HG02852 (cell line): ENCODE results near the gene NANOS3.

Source experiments
- ATAC-seq: cut with Tn5 transposase; IDR thresholded peaks from one replicate; pipeline ENCODE4 v1.9.1; 2021; ENCODE audit warnings: mild to moderate bottlenecking, moderate library complexity; ENCODE audit not compliant: unreplicated experiment

The NANOS3 gene

DNA sequence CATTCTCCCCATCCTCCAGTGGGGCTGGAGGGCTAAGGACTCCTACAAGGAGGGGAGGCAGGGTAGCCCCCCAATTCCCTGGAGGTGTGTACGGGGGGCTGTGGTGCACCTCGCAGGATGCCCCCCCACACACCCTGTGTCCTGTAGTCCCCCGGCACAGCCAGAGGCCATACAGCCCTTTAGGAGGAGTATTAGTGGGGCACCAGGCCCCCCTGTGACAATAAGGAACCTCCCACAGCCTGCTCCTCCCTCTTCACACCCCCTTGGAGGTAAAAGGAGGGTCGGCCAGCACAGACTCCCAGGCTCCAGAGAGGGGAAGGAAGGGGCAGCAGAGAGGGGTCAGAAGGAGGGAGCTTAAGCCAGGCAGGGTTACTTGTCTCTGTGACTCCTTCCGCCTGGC lies at the start of gene NANOS3:
NANOS3 (plus strand) TSS at position 301 of the 400 bp plus-strand sequence. CDS start 115 bp downstream, outside the sequence.
- ATAC-seq, result no peak

DNA sequence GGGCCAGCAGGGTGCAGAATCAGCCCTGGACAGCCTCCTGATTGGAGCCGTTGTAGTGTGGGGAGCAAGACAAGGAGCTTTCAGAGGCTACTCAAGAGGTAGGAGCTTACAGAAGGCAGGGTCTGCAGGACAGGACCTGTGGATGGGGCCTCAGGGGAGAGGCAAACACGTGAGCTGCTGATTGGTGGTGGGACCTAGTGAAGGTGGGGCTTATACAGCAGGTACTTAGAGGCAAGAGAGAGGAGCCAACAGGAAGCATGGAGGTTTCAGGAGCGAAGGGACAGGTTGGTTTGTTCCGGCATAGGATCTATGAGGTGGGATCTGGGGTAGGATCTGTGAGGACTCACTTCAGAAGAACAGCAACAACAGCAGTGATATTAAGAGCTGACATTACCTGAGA lies 49.3 kb upstream of the NANOS3 start:
- no peak for ATAC-seq

DNA sequence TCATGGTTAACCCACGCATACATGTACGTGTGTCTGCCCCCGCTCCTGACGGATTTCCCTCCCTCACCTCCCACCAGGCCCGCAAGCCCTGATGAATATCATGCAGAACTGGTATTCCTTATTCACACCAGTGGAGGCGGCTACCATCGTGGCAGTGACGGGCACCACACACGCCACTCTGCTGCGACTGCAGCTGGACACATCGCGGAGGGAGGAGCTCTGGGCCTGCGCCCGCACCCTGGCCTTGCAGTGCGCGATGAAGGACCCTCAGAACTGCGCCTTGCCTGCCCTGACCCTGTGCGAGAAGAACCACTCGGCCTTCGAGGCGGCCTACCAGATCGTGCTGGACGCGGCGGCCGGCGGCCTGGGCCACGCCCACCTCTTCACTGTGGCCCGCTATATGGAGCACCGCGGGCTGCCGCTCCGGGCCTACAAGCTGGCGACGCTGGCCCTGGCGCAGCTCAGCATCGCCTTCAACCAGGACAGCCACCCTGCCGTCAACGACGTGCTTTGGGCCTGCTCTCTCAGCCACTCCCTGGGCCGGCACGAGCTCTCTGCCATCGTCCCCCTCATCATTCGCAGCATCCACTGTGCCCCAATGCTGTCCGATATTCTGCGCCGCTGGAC lies 46.7 kb upstream of the NANOS3 start:
- ATAC-seq, result no peak

DNA sequence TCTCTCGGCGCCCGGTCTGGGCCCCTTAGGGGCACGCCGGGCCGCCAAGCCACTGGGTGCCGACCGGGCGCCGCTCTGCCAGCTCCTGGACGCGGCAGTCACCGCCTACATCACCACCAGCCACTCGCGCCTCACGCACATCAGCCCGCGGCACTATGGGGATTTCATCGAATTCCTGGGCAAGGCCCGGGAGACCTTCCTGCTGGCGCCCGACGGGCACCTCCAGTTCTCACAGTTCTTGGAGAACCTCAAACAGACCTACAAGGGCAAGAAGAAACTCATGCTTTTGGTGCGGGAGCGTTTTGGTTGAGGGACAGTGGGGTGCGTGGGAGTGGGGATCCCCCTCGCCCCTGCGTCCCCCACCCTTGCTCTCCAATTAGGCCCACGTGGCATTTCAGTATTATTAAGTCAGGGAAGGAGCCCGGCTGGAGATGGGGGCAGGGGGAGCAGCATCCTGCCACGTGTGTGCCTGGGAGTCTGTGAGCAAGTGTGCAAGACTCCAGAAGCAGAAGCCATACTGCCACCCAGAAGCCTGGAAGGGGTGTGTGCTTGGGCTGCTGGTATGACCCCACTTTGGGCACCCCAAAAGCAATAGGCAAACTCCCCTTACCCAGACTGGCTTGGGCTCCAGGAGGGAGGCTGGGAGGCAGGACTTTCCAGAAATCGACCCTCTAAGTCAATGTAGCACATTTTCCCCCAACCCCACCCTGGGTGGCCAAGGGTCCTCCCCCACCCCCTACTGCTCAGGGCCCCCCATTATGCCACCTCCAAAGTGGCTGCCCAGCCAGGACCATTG lies 46.0 kb upstream of the NANOS3 start:
- no peak for ATAC-seq

DNA sequence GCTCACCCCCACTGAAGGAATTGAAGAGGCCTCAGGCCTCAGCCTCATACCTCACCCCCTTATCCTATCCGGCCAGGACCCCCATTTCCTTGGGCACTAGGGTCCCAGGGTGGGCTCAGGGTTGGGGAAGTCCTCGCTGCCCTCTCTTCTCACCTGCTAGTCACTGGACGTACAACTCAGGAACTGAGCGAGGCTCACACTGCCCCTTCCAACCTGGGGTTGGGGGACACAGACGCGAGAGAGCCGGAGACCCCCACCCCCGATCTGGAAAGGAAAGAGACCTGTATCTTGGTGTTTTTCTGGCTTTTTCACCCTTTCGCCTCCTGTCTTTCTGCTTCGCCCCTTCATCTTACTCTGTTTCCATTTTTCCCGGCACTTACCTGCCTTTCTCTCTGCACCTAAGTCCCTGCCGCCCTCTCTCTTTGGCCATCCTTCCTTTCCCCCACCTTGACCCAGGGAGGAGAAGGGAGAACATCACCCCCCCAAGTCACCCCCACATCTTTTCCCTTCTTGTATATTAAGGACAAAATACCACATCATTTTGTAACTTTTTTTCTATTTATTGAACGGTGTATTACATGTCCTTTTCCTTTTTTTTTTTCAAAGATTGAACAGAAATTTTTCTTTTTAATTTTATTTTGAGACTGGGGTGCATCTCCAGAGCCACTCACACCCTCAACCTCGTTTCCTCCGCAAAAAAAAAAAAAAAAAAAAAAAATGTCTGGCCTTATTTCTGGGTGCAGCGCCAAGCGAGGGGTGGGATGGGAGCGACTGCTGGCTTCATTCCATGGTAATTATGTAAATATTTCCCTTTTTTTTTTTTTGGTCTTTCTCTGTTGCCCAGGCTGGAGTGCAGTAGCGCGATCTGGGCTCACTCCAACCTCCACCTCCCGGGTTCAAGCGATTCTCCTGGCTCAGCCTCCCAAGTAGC lies 45.1 kb upstream of the NANOS3 start:
- no peak for ATAC-seq

DNA sequence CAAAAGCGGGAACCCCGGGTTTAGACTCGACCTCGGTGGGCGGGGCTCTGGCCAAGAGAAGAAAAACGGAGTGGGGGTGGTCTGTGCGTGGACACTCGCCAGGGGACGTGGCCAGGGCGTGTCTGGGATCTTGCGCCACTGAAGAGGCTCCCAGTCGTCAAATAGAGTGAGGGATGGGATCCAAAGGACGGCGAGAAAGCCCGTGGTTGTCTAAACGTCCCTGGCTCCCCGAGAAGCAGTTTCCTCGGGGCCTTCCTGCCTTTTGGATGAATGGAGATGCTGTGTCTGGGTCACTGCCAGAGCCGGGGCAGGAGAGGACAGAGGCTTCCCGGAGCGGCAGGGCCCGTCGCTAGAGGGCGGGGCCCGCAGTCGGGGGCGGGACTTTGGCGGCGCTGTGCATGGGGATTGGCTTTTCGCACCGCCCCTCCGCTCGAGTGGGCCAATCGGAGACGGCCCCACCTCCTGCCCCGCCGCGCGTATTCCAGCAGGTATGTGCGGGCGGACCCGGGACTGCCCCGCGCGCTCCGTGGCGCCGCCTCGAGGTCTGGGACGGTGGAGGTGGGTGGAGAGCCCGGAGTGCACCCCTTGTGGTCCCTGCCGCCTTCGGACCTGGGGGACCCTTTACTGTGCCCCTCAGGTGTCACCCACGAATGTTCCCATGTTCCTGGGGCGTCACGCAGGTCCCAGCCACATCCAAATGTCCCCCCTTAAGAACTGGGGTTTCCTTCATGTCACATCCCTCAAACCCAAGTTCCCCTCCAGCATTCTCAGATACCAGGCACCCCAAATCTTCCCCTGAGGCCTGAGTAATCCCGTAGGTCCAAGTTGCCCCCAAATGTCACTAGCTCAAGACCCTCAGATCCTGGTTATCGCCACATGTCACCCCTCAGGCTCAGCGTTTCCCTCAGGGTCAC lies 43.3 kb upstream of the NANOS3 start:
- ATAC-seq, result peak; percentile 81

DNA sequence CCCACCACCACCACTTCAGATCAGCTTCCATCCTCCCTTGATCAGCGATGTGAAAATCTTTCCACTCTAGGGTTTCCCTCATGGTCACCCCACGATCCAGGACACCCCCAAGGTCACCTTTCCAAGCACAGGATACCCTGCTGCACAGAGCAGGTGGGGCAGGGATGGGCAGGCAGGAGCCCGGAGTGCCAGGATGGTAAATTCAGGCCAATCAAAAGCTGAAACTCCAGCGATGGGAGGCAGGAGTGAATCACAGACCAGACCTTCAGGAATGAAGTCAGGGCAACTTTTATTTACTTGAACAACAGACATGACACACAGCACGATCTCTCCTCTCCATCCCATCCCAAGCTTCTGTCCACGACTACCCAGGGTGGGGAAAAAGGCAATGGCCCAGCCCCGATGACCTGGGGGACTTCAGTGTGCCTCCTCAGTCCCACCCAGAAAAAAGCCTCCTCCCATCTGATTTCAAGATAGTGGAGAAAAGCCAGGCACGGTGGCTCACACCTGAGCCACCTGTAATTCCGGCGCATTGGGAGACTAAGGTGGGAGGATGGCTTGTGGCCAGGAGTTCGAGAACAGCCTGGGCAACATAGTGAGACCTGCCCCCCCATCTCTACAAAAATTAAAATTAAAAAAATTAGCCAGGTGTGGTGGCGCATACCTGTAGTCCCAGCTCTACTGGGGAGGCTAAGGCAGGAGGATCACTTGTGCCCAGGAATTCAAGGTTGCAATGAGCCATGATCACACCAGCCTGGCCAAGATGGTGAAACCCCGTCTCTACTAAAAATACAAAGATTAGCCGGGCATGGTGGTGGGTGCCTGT lies 42.5 kb upstream of the NANOS3 start:
- no peak for ATAC-seq

DNA sequence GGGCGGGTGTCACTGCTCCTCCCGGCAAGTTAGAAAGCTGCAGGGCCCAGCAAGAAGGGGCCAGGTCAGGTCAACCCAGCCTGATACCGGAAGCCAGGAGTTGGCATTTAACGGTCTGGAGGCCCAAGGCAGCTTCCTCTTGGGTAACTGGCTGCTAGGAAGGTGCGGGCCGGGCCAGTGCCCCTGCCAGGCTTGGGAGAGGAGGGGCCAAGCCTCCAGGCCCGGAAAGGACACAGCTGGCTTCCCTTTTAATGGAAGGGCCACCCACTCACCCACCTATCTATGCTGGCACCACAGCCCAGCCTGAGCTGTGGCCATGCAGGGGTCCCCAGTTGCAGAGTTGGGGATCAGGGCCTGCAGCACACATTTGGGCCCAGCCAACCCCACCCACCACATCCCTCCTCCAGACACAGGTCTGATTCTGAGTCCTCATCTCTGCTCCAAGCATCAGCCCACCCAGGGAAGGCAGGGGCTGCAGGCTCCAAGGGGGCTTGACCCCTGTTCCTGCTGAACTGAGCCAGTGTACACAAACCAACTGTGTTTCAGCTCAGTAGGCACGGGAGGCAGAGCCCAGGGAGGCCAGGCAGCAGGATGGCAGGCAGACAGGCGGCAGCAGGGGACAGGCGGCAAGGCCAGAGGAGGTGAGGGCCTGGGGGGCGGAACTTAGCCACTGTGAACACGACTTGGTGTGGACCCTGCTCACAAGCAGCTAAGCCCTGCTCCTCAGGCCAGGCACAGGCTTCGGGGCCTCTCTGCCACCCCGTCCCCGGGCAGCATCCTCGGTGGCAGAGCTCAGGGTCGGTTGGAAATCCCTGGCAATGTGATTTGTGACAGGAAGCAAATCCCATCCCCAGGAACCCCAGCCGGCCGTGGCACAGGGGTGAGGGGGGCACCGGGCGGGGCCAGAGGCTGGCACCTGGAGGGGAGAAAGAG lies 40.9 kb upstream of the NANOS3 start:
- no peak for ATAC-seq

DNA sequence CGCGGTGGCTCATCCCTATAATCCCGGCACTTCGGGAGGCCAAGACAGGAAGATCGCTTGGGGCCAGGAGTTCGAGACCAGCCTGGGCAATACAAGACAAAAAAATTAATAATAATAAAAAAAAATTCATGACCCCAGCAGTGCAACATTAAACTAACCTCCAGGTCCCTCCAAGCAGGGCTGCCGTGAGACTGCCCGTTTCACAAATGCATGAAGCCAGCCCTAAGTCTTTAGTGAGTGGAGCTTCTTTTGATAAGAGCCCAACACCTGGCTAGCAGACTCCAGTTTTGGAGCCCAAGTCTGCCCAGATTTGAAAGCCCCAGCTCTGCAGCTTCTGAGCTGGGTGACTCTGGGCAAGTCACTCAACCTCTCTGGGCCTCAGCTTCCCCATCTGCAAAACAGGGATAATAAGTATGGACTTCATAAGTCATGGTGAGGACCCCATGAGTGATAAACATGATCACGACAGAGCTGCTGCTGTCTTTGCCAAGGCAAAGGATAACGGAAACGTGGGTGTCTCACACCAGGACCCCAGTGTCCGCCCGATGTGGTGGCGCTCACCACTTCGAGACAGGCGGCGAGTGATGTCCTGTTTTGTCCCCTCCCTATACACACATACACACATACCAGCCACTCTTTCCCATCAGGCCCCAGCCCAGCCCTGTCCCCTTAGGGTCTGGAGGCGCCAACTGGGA lies 38.4 kb upstream of the NANOS3 start:
- ATAC-seq, result no peak

DNA sequence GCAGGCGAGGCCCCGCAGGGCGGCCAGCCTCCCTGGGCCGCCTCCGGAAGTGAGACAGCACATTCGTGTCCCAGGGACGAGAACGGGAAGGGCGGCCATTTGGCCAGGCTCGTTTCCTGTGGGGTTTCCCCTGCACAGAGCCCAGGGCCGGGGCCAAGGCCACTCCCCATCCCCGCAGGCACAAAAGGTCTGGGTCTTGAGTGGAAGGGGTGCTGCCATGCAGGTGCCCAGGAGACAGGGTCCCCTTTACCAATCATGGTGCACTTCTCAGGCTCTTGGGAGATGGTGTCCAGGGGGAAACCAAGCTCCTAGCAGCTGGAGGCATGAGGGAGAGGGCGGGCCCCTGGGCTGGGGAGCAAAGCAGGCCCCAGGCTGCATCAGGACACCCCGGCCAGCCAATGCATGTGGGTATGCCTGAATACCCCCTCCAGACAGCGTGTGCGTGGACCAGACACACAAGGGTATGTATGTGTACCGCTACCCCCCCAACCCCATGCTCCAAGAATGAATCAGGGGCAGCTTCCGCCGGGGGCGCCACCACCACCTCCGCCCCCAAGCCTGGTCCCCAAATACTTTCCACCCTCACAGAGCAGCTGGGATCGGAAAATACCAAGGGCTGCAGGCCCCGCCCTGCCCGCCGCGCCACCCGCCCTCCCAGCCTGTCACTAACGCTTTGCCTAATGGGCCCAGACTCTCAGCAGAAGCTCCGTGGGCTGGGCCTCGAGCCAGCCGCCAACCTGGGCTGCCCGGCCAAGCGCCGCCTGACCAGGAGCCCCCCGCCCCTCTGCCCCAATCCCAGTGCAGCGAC lies 37.6 kb upstream of the NANOS3 start:
- peak; percentile 36 for ATAC-seq

DNA sequence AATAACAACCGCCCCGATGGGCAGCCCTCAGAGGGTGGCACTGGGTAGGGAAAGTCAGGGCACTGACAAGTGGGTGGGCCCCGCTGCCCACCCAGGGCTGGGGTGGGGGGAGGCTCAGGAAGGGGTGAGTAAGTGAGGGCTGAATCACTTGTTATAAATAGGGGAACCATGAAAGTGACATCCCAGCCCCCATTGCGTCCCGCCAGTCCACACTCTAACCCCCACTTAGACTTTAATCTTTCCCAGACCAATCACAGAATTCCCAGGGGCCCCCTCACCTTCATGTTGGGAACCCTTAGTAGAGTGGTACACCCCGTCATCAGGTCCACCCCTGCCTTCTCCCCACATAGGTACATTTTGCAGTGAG lies 37.0 kb upstream of the NANOS3 start:
- no peak for ATAC-seq

DNA sequence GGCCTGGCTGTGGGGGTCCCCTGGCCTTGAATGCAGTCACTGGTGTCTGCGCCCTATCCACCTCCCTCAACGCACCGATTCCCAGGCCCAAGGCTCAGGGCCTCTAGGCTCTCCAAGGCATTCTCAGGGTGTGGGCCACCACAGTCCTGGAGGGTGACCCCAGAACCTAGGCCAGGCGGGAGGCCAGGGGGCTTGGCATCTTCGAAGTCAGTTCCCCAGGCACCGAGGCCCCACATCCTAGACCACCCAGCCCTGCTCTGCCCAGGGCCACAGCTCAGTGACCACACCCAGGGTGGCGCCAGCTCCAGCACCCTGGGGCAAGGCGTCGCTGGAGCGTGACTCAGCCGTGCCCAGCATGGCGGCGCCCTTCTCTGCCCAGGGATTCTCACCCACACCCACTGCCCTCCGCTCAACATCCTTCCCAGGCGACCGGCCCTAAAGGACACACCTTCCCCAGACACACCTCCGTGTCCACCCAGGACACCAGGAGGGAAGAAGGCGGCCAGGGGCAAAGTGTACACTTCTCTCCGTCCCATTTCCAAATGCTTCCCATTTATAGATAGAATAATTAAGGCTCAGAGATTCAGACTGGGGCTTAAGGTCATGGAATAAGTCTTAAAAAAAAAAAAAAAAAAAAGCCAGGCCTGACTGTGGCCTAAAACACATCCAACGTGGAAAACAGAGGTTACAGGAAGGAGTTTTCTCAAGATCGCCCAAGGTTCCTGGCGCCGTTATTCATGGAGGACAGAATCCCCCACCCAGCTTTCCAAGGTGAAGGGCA lies 36.4 kb upstream of the NANOS3 start:
- no peak for ATAC-seq

DNA sequence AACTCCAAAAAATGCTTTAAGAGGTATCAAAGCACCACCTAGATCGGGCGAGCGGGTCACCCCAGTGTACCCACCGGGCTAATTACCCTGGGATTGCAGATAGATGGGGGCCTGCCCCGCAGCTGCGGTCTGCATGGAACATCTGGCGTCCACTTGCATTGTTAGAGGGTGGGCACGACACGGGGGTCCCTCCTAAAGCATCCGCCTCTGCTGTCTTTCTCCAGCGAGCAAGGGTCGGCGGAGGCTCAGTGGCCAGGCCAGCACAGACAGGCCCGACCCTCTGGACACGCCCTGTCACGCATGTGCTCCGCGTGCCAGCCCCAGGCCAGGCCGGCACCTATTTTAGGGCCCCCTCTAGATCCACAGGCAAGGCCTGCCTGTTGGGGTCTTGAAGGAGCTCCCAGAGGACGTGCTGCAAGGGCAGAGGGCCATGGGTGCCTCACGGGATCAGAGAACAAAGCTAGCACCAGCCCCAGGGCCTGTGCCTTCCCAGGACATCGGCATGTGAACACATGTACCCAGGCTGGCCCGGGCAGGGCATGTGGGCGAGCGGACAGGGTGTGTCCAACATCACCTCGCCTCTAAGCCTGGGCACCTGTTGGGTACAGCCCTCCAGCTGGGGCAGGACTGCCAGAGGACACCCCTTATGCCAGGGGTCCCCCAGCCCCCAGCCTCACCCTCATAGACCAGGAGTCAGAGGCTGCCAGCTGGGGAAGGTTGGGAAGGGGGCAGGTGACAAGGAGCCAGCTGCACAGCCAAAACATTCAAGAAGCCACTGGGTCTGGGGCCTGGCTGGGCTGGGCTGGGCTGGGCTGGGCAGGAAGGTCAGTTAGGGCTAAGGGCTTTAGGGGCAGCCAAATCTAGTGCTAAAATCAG lies 35.6 kb upstream of the NANOS3 start:
- ATAC-seq, result no peak

DNA sequence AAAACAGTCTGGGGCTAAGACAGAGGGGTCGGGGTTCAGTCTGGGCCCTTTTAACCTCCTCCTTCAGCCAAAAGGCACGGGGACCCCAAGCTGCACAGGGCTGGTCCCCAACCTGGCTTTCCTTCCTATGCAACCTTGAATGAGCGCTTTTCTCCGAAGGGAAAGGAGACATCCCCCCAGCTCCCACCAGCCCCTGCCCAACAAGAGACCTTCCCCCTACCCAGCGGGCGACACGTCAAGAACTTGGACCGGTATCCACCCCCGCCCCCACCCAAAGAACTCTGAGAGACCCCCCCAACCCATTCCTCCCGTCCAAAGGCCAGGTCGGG lies 35.0 kb upstream of the NANOS3 start:
- ATAC-seq, result no peak

DNA sequence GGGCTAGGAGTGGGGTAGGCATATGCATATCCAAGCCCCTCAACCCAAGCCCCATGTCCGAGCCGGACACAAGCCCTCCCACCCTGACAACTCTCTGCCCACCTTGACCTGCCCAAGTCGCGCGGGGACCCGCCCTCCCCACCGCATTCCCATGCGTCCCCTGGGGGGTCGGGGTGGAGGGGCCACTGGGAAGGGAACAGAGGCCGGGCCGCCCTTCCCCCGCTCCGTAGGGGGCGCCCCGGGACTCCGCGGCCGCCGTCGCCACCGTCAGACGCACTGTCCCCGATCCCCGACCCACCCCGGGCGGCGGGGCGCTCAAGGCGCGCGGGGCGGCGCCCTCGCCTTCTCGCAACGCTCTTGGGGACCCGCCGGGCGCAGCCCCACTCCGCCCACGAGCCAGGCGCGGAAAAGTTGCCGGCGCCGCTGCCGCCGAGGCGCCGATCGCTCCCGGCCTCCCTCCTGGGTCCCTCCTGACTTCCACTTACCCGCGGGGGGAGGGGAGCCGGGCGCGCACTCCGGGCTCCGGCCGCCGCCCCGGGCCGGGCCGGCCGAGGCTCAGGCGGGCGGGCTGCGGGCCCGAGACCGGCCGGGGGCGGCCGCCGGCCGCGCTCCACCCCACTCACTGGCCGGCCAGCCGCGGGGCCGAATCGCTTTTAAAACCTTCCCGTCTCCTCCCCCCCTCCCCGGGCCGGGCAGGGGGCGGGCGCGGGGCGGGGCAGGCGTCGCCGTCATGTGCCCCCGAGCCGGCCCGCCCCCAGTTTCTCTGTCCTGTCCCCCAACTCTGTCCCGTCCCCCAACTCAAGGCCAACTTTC lies 34.4 kb upstream of the NANOS3 start:
- ATAC-seq, result no peak
